H9 (cell line): Measurements from ENCODE around the gene C7orf57. TPM values are rescaled to one million over a fixed set of nuclear protein-coding genes. Genes with fewer than 3 reads are reported as not detected.

Source experiments
- DNase-seq: peaks from one replicate; pipeline ENCODE4 v3.0.0-alpha.2; 2017
- H2AFZ ChIP-seq: one replicate; pipeline ENCODE4 v1.6.1; 2013; ENCODE audit warnings: mild to moderate bottlenecking, low read length, control low read depth, moderate library complexity
- H2AK5ac ChIP-seq: 2 replicates; pipeline ENCODE4 v1.6.1; 2013; ENCODE audit warnings: low read length, control low read depth, mixed read lengths; ENCODE audit not compliant: insufficient read length
- H2BK120ac ChIP-seq: one replicate; pipeline ENCODE4 v1.6.1; 2013; ENCODE audit warnings: low read depth, mild to moderate bottlenecking, low read length, control low read depth, inconsistent platforms; ENCODE audit not compliant: poor library complexity, severe bottlenecking
- H2BK12ac ChIP-seq: 2 replicates; pipeline ENCODE4 v1.6.1; 2013; ENCODE audit warnings: low read length, control low read depth, mixed read lengths, low read depth; ENCODE audit not compliant: insufficient read length
- H2BK15ac ChIP-seq: 2 replicates; pipeline ENCODE4 v1.6.1; 2013; ENCODE audit warnings: low read depth, low read length, control low read depth
- H2BK20ac ChIP-seq: one replicate; pipeline ENCODE4 v1.6.1; 2013; ENCODE audit warnings: low read depth, mild to moderate bottlenecking, low read length, control low read depth, inconsistent platforms; ENCODE audit not compliant: poor library complexity, severe bottlenecking
- H2BK5ac ChIP-seq: 2 replicates; pipeline ENCODE4 v1.6.1; 2013; ENCODE audit warnings: low read length, control low read depth, mixed read lengths; ENCODE audit not compliant: insufficient read length
- H3K14ac ChIP-seq: 2 replicates; pipeline ENCODE4 v1.6.1; 2013; ENCODE audit warnings: low read length, control low read depth; ENCODE audit not compliant: insufficient read depth
- H3K18ac ChIP-seq: 2 replicates; pipeline ENCODE4 v1.6.1; 2013; ENCODE audit warnings: low read depth, mild to moderate bottlenecking, mixed read lengths, low read length, control low read depth; ENCODE audit not compliant: insufficient read length
- H3K23ac ChIP-seq: 2 replicates; pipeline ENCODE4 v1.6.1; 2013; ENCODE audit warnings: low read length, control low read depth, mixed read lengths, low read depth; ENCODE audit not compliant: insufficient read length
- H3K23me2 ChIP-seq: 2 replicates; pipeline ENCODE4 v1.6.1; 2013; ENCODE audit warnings: low read depth, mild to moderate bottlenecking, mixed read lengths, low read length, control low read depth; ENCODE audit not compliant: insufficient read length, poor library complexity, severe bottlenecking
- H3K27ac ChIP-seq: 2 replicates; pipeline ENCODE4 v1.5.1; 2013; ENCODE audit warnings: low read length, control low read depth, mixed read lengths, low read depth; ENCODE audit not compliant: insufficient read length
- H3K27me3 ChIP-seq: 2 replicates; pipeline ENCODE4 v1.6.1; 2013; ENCODE audit warnings: low read length, control low read depth, inconsistent platforms; ENCODE audit not compliant: insufficient read depth
- H3K4ac ChIP-seq: 2 replicates; pipeline ENCODE4 v1.6.1; 2013; ENCODE audit warnings: low read depth, mild to moderate bottlenecking, control low read depth, inconsistent platforms, low read length, moderate library complexity
- H3K4me1 ChIP-seq: 2 replicates; pipeline ENCODE4 v1.6.1; 2013; ENCODE audit warnings: low read length, control low read depth, inconsistent platforms; ENCODE audit not compliant: insufficient read depth
- H3K4me2 ChIP-seq: 2 replicates; pipeline ENCODE4 v1.6.1; 2013; ENCODE audit warnings: low read length, control low read depth, mixed read lengths; ENCODE audit not compliant: insufficient read length, insufficient read depth
- H3K56ac ChIP-seq: 2 replicates; pipeline ENCODE4 v1.6.1; 2013; ENCODE audit warnings: low read depth, mild to moderate bottlenecking, mixed read lengths, low read length, control low read depth; ENCODE audit not compliant: insufficient read length
- H3K79me1 ChIP-seq: 2 replicates; pipeline ENCODE4 v1.6.1; 2013; ENCODE audit warnings: low read depth, mild to moderate bottlenecking, moderate library complexity, low read length, control low read depth, inconsistent platforms; ENCODE audit not compliant: insufficient read depth, poor library complexity, severe bottlenecking
- H3K79me2 ChIP-seq: 2 replicates; pipeline ENCODE4 v1.6.1; 2013; ENCODE audit warnings: low read length, control low read depth, inconsistent platforms; ENCODE audit not compliant: insufficient read depth
- H3K9ac ChIP-seq: 2 replicates; pipeline ENCODE4 v1.6.1; 2013; ENCODE audit warnings: low read length, control low read depth, mixed read lengths; ENCODE audit not compliant: insufficient read length; ENCODE audit errors: extremely low read depth
- H3K9me3 ChIP-seq: one replicate; pipeline ENCODE4 v1.6.1; 2013; ENCODE audit warnings: low read depth, low read length, inconsistent platforms; ENCODE audit not compliant: control insufficient read depth
- H3T11ph ChIP-seq: one replicate; pipeline ENCODE4 v1.6.1; 2013; ENCODE audit warnings: mild to moderate bottlenecking, low read length, control low read depth, inconsistent platforms
- H4K20me1 ChIP-seq: one replicate; pipeline ENCODE4 v1.6.1; 2013; ENCODE audit not compliant: control insufficient read depth, insufficient read length, insufficient read depth
- H4K5ac ChIP-seq: 2 replicates; pipeline ENCODE4 v1.6.1; 2013; ENCODE audit warnings: low read depth, mild to moderate bottlenecking, mixed read lengths, low read length, control low read depth; ENCODE audit not compliant: insufficient read length
- H4K8ac ChIP-seq: replicated peaks from 2 replicates; pipeline ENCODE4 v1.6.1; 2013; ENCODE audit warnings: low read length, control low read depth, mixed read lengths, low read depth; ENCODE audit not compliant: insufficient read length
- H4K91ac ChIP-seq: 2 replicates; pipeline ENCODE4 v1.6.1; 2013; ENCODE audit warnings: low read depth, mild to moderate bottlenecking, moderate library complexity, mixed read lengths, low read length, control low read depth; ENCODE audit not compliant: insufficient read length
- H3K27ac Mint-ChIP-seq, 3 experiments: 2 replicates in 2 of 3; 3 replicates in 1 of 3; pipeline ENCODE4 v1.8.0; 2020 to 2021; ENCODE audit warnings: mixed read lengths in 3 of 3, mild to moderate bottlenecking in 1 of 3, moderate library complexity in 1 of 3
- H3K27me3 Mint-ChIP-seq: 2 replicates; pipeline ENCODE4 v1.8.0; 2021; ENCODE audit warnings: low read depth, mild to moderate bottlenecking, moderate library complexity, mixed read lengths
- H3K36me3 Mint-ChIP-seq, 3 experiments: 2 replicates in 2 of 3; 3 replicates in 1 of 3; pipeline ENCODE4 v1.8.0; 2020 to 2021; ENCODE audit warnings: low read depth in 3 of 3, mixed read lengths in 3 of 3; ENCODE audit not compliant: insufficient read depth in 1 of 3
- H3K4me1 Mint-ChIP-seq, 2 experiments: 2 replicates each; pipeline ENCODE4 v1.8.0; 2020; ENCODE audit warnings: mixed read lengths in 2 of 2
- H3K4me3 Mint-ChIP-seq, 2 experiments: 2 replicates in 1 of 2; 3 replicates in 1 of 2; pipeline ENCODE4 v1.8.0; 2020 to 2021; ENCODE audit warnings: mild to moderate bottlenecking in 2 of 2, mixed read lengths in 2 of 2, moderate library complexity in 1 of 2
- H3K9me3 Mint-ChIP-seq, 2 experiments: 2 replicates in 1 of 2; 3 replicates in 1 of 2; pipeline ENCODE4 v1.8.0; 2020; ENCODE audit warnings: mild to moderate bottlenecking in 2 of 2, mixed read lengths in 2 of 2, moderate library complexity in 1 of 2
- CTCF ChIP-seq: fragments of 200-600 bp; sonication (generic); conservative IDR thresholded peaks from 3 replicates; pipeline ENCODE4 v1.8.0; 2021; ENCODE audit warnings: antibody characterized with exemption, mild to moderate bottlenecking
- WGBS: extraction: QIAGEN DNeasy Blood & Tissue Kit; methylation state at CpG from one replicate; pipeline ENCODE4 v1.1.7; 2013; ENCODE audit warnings: missing lambda C conversion rate, low lambda C conversion rate, mixed read lengths; ENCODE audit not compliant: insufficient read length; ENCODE audit errors: extremely low coverage; 5-methylcytosine and 5-hydroxymethylcytosine counted together
- total RNA-seq: library from RNA; stranded (reverse); gene quantifications from 2 replicates; pipeline ENCODE4 v1.2.1, GENCODE V29; 2021

The C7orf57 gene
- total RNA-seq, 1 experiment from 2014 or later = not detected

GRCh38 chr7:48042216-48042615, 6.9 kb downstream of the C7orf57 start:
- Histone ChIP-seq H4K8ac (no peak overlapping the region), H4K20me1 (no peaks in the 10 kb centered on the region), H3K9me3 (no peaks in the 10 kb centered on the region), H2BK20ac (no peak overlapping the region), H3K79me2 (no peaks in the 10 kb centered on the region), H3K27me3 (peaks cover 2% of the 10 kb centered on the region; the same call in 1 of the 2 replicates), H3K4ac (no peak overlapping the region), H2BK5ac (no peak overlapping the region), H3K79me1 (no peaks in the 10 kb centered on the region), H2BK120ac (no peak overlapping the region), H4K91ac (no peak overlapping the region), H3K9ac (no peak overlapping the region), H3K56ac (no peak overlapping the region), H3K14ac (no peak overlapping the region), H2AFZ (no peak overlapping the region), H3K23ac (no peak overlapping the region), H2AK5ac (no peak overlapping the region), H3K4me2 (no peak overlapping the region), H3K18ac (no peak overlapping the region), H2BK12ac (no peak overlapping the region), H3T11ph (no peak overlapping the region), H3K4me1 (peaks cover 13% of the 10 kb centered on the region; the same call in 1 of the 2 replicates), H4K5ac (no peak overlapping the region), H3K27ac (no peak overlapping the region), H3K23me2 (peaks cover 3% of the 10 kb centered on the region), H2BK15ac (no peak overlapping the region)
- Mint-ChIP-seq H3K4me1 (peaks cover 58 to 61% of the 10 kb centered on the region in 2 experiments), H3K36me3 (no peaks in the 10 kb centered on the region), H3K27me3 (peaks cover 14% of the 10 kb centered on the region), H3K27ac (no peak overlapping the region), H3K4me3 (no peak overlapping the region), H3K9me3 (no peaks in the 10 kb centered on the region)
- no peak for DNase-seq
- WGBS = no CpG with 5 or more reads among the region's 3 CpGs
- no peak for TF ChIP-seq CTCF
